ENCODE results near the gene KCTD1. TPM values are rescaled to one million over a fixed set of nuclear protein-coding genes. Genes with fewer than 3 reads are reported as not detected.

Gene KCTD1
- total RNA-seq, 2 experiments from 2014 or later, result 3.4 to 4.2 TPM

DNA sequence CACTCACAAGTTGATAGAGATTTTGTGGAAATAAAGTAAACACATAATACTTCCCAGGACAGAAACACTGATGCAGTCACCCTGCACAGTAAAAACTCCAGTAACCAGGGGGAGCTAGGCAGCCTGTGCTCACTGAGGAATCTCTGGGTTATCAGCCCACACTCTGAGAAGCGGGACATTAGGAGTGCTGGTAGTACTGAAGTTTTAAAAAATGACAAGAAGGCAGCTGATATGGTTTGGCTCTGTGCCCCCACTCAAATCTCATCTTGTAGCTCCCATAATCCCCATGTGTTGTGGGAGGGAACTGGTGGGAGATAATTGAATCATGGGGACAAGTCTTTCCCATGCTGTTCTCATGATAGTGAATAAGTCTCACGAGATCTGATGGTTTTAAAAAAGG lies 31.4 kb downstream of the KCTD1 start:
- H3K4me1 Mint-ChIP-seq, result no peaks in the 10 kb centered on the region
- H3K36me3 Mint-ChIP-seq, result no peaks in the 10 kb centered on the region
- H3K4me3 Mint-ChIP-seq, result no peak overlapping the region
- no peaks in the 10 kb centered on the region for H3K9me3 Mint-ChIP-seq
- DNase-seq, result no peak
- H3K27me3 Mint-ChIP-seq, result no peaks in the 10 kb centered on the region
- H3K27ac Mint-ChIP-seq, result no peak overlapping the region

- H3K27me3 Mint-ChIP-seq, result no peaks in the 10 kb centered on the region
- H3K4me1 Mint-ChIP-seq, result no peaks in the 10 kb centered on the region
- no peaks in the 10 kb centered on the region for H3K9me3 Mint-ChIP-seq
- H3K27ac Mint-ChIP-seq, result no peak overlapping the region
- H3K4me3 Mint-ChIP-seq, result no peak overlapping the region
- DNase-seq, result no peak
- H3K36me3 Mint-ChIP-seq, result no peaks in the 10 kb centered on the region
Observed at GRCh38 chr18:26515643-26516487, 32.5 kb downstream of the KCTD1 start.

DNA sequence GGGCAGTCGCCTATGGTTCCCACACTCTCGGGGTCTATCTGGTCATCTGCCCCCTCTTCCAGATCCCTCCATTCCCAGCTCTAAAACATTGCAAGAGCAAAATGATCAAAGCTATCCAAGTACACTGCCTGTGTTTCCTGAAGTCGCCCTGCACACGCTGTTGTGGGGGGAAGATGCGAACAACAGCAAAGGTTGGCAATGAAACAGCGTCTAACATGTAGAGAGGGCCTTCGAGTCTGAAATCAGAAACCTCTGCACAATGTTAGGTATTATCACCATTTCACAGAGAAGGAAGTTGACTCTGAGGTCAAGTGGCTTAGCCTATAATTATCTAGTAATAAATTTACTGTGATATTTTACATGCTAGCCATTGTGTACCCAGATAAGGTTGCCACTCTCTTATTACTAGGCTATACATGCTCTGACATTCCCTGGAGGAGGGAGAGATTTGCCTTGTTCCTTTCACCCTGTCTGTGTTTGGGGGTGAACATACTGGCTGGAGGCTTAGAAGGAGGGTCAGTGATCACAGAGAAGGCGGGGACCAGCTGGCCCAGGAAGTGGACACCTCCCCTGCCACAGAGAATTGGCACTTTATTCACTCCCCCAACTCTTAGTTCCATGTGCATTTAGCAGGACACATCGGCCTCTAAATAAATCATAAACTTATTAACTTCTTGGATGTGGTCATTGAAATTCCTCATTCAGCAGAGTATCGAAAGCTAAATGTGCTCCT lies 36.8 kb downstream of the KCTD1 start:
- H3K27ac Mint-ChIP-seq, result no peak overlapping the region
- H3K4me1 Mint-ChIP-seq, result no peaks in the 10 kb centered on the region
- no peaks in the 10 kb centered on the region for H3K27me3 Mint-ChIP-seq
- H3K4me3 Mint-ChIP-seq, result no peak overlapping the region
- H3K9me3 Mint-ChIP-seq, result no peaks in the 10 kb centered on the region
- DNase-seq, result no peak
- no peaks in the 10 kb centered on the region for H3K36me3 Mint-ChIP-seq

GRCh38 chr18:26510337-26510736 lies 38.0 kb downstream of the KCTD1 start:
- Mint-ChIP-seq H3K27me3 (no peaks in the 10 kb centered on the region), H3K36me3 (no peaks in the 10 kb centered on the region), H3K4me3 (no peak overlapping the region), H3K4me1 (no peaks in the 10 kb centered on the region), H3K9me3 (no peaks in the 10 kb centered on the region), H3K27ac (no peak overlapping the region)
- DNase-seq, result no peak

GRCh38 chr18:26506012-26506411 lies 42.3 kb downstream of the KCTD1 start:
- H3K27ac Mint-ChIP-seq, result no peak overlapping the region
- H3K9me3 Mint-ChIP-seq, result no peaks in the 10 kb centered on the region
- H3K4me1 Mint-ChIP-seq, result no peaks in the 10 kb centered on the region
- no peak overlapping the region for H3K4me3 Mint-ChIP-seq
- DNase-seq, result no peak
- no peaks in the 10 kb centered on the region for H3K36me3 Mint-ChIP-seq
- no peaks in the 10 kb centered on the region for H3K27me3 Mint-ChIP-seq

DNA sequence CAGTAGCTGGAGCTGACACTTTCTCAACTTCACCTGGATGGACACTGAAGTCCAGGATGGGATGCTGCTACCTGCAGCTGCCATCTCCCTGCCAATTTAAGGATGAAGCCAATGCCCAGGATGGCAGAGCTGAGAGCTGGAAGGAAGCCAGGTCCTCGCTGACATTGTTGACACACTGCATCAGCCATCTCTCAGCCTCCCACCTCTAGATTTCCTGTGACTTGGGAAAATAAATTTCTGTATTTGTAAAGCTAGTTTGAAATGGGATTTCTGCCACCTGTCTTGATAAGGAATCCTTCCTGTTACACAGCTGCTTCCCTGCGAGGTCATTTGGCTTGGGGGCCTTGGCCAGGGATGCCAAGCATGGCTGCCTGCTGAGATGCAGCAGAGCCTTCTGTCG lies 43.5 kb downstream of the KCTD1 start:
- H3K27ac Mint-ChIP-seq, result no peak overlapping the region
- no peak for DNase-seq
- H3K36me3 Mint-ChIP-seq, result no peaks in the 10 kb centered on the region
- H3K27me3 Mint-ChIP-seq, result no peaks in the 10 kb centered on the region
- no peak overlapping the region for H3K4me3 Mint-ChIP-seq
- H3K9me3 Mint-ChIP-seq, result no peaks in the 10 kb centered on the region
- no peaks in the 10 kb centered on the region for H3K4me1 Mint-ChIP-seq

DNA sequence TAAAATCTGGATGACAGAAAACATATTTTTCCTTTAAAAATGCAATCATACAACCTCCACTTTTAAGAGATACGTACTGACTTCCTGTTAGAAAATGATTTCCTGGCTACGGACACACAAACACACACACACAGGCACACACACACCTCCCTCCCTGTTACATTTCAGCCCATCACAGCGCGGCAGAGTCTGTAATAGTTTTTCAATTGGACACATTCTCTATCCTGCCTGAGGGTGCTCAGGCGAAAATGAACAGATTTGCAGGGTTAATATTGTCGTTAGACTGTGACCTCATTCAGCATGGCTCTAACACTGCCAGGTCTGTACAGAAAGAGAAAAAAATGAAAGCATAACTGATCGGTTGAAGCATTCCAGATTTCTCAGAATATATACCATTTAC lies 45.0 kb downstream of the KCTD1 start:
- Mint-ChIP-seq H3K4me3 (no peak overlapping the region), H3K9me3 (no peaks in the 10 kb centered on the region), H3K4me1 (no peaks in the 10 kb centered on the region), H3K27ac (no peak overlapping the region), H3K27me3 (no peaks in the 10 kb centered on the region), H3K36me3 (no peaks in the 10 kb centered on the region)
- no peak for DNase-seq

GRCh38 chr18:26502823-26503222 lies 45.5 kb downstream of the KCTD1 start:
- no peak for DNase-seq
- H3K27me3 Mint-ChIP-seq, result no peaks in the 10 kb centered on the region
- no peaks in the 10 kb centered on the region for H3K9me3 Mint-ChIP-seq
- no peak overlapping the region for H3K4me3 Mint-ChIP-seq
- H3K36me3 Mint-ChIP-seq, result peaks cover 3% of the 10 kb centered on the region
- no peaks in the 10 kb centered on the region for H3K4me1 Mint-ChIP-seq
- no peak overlapping the region for H3K27ac Mint-ChIP-seq

DNA sequence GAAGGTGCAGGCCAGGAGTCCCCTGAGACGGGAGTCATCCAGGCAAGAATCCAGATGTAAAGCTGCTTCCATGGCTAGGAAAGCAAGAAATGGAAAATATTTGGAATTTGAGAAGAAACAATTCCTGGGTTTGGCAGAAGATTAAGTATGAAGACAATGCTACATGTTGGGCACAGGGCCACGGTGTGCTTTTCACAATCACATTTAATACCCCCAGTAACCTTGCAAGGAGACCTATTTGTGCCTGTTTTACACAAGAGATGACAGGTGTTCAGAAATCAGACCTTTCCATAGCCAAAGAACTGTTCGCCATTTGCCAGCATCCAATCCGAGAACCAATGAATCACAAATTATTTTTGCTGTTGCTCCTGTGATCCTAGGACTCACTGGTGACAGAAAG lies 50.5 kb downstream of the KCTD1 start:
- Mint-ChIP-seq H3K27me3 (no peaks in the 10 kb centered on the region), H3K9me3 (no peaks in the 10 kb centered on the region), H3K36me3 (peaks cover 9% of the 10 kb centered on the region), H3K4me1 (no peaks in the 10 kb centered on the region), H3K27ac (no peak overlapping the region), H3K4me3 (no peak overlapping the region)
- no peak for DNase-seq

DNA sequence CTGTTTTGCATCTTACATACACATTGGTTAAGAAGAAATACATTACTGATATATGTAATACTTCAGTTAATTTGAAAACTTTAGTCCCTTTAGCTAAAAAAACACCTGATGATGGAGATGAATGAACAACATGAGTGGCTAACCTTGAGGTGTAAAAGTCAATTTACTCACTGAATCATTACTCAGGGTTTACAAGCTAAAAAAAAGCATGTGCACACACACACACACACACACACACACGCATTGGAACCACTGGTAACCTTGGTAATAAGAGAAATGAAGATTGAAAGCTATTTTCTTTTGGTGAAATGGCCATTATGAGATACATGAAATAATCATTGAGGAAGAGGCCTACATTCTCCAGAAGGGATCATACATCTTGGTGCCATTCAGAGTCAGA lies 51.8 kb downstream of the KCTD1 start:
- Mint-ChIP-seq H3K27me3 (no peaks in the 10 kb centered on the region), H3K4me3 (no peak overlapping the region), H3K4me1 (no peaks in the 10 kb centered on the region), H3K36me3 (peaks cover 9% of the 10 kb centered on the region), H3K9me3 (no peaks in the 10 kb centered on the region), H3K27ac (no peak overlapping the region)
- no peak for DNase-seq

GRCh38 chr18:26495287-26495686 lies 53.1 kb downstream of the KCTD1 start:
- H3K4me1 Mint-ChIP-seq, result no peaks in the 10 kb centered on the region
- H3K36me3 Mint-ChIP-seq, result peaks cover 9% of the 10 kb centered on the region
- DNase-seq, result no peak
- no peak overlapping the region for H3K4me3 Mint-ChIP-seq
- no peak overlapping the region for H3K27ac Mint-ChIP-seq
- no peaks in the 10 kb centered on the region for H3K9me3 Mint-ChIP-seq
- no peaks in the 10 kb centered on the region for H3K27me3 Mint-ChIP-seq

GRCh38 chr18:26493021-26493420 lies 55.3 kb downstream of the KCTD1 start:
- no peak overlapping the region for H3K4me3 Mint-ChIP-seq
- H3K27me3 Mint-ChIP-seq, result no peaks in the 10 kb centered on the region
- no peaks in the 10 kb centered on the region for H3K9me3 Mint-ChIP-seq
- no peak overlapping the region for H3K27ac Mint-ChIP-seq
- no peak for DNase-seq
- H3K4me1 Mint-ChIP-seq, result no peaks in the 10 kb centered on the region
- peaks cover 7% of the 10 kb centered on the region for H3K36me3 Mint-ChIP-seq

DNA sequence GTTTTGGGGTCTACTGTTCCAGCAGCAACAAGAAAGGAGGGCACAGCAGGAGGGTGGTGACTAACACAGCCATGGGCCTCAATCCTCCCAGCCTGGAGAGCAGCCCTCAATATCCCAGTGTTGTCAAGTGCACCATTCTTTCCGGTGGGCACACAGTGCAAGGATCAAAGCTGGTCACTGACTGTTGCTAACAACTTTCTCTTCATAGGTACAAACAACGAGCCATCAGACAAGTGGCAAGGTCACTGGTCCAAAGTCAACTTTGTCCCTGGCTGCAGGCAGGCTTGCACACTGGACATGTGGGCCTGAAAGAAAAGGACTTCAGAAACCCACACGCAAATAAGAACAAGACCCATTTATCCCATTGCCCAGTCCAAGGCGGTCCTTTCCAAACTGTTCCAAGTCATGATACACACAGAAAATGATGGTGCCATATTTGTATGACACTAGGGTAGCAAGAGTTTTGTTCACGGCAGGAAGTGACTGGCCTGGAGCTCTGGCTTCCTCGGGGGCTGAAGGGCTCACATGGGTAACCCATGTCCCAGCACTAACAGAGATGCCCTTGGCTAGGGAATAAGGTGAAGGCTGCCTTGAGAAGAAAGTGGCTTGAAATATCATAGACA lies 57.0 kb downstream of the KCTD1 start:
- no peak overlapping the region for H3K4me3 Mint-ChIP-seq
- no peaks in the 10 kb centered on the region for H3K4me1 Mint-ChIP-seq
- H3K36me3 Mint-ChIP-seq, result no peaks in the 10 kb centered on the region
- no peaks in the 10 kb centered on the region for H3K27me3 Mint-ChIP-seq
- no peaks in the 10 kb centered on the region for H3K9me3 Mint-ChIP-seq
- H3K27ac Mint-ChIP-seq, result no peak overlapping the region
- DNase-seq, result no peak

DNA sequence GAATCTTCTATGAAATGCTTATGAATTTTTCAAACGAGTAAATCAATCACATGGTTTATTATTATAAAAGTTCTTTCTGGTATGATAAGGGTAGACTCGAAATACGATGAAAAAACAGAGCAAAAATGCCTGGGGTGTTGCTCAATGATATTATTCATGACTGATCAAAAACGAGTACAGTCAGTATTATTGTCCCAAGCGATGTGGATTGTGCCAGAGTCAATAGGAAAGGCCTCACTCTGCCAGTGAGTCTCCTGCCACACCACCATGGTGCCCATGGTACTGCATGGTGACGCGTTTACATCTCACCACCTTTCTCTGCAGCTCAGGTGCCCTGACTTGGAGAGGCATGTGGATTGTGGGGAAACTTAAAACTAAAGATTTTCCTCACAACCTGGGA lies 58.5 kb downstream of the KCTD1 start:
- Mint-ChIP-seq H3K9me3 (no peaks in the 10 kb centered on the region), H3K4me1 (no peaks in the 10 kb centered on the region), H3K36me3 (no peaks in the 10 kb centered on the region), H3K27ac (no peak overlapping the region), H3K27me3 (no peaks in the 10 kb centered on the region), H3K4me3 (no peak overlapping the region)
- DNase-seq, result no peak

DNA sequence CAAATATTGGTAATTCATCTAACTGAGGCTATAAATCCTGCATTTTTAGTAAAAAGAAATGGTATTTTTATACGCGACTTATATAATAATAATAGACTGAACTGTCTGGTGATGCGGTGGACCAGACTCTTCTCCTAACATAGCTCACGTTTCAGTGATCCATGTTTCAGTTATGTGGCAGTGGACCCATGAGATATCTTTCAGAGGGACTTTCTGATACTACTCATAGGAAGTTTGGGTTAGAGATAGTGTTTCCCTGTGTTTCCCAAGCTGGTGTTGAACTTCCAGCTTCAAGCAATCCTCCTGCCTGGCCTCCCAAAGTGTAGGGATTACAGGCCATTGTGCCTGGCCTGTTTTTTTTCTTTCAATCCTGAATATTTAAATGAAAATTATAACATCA lies 59.2 kb downstream of the KCTD1 start:
- Mint-ChIP-seq H3K4me3 (no peak overlapping the region), H3K27me3 (no peaks in the 10 kb centered on the region), H3K9me3 (no peaks in the 10 kb centered on the region), H3K36me3 (no peaks in the 10 kb centered on the region), H3K4me1 (no peaks in the 10 kb centered on the region), H3K27ac (no peak overlapping the region)
- no peak for DNase-seq

All from activated naive CD8-positive, alpha-beta T cell treated with anti-CD3 and anti-CD28 coated beads for 36 hours (primary cell).